Measurements from ENCODE around the gene SPATA6.

SPATA6 gene

GRCh38 chr1:48248356-48248755, 223.6 kb downstream of the SPATA6 start:
- DNase-seq: no peak

GRCh38 chr1:48246727-48247126, 225.3 kb downstream of the SPATA6 start:
- DNase-seq: no peak
